Right lobe of liver (tissue), 6 donors: Measurements from ENCODE around the gene EHBP1L1. TPM values are rescaled to one million over a fixed set of nuclear protein-coding genes. Genes with fewer than 3 reads are reported as not detected.
"Not testable (repeated sequence)": the region's sequence is repeated elsewhere in the genome, so short reads cannot be mapped to it uniquely, and the experiment has no call there.

Source experiments
- ATAC-seq, 4 donors: fragments of 200-7000 bp; cut with Tn5 transposase; one replicate each; pipeline ENCODE4 v1.9.1; 2020; ENCODE audit warnings: mild to moderate bottlenecking in 4 of 4, moderate library complexity in 4 of 4
- DNase-seq, 3 donors: peaks; one replicate each; pipeline ENCODE4 v3.0.0-alpha.2; 2020
- H3K27ac ChIP-seq, 3 donors: fragments of 200-600 bp; one replicate each; pipeline ENCODE4 v1.8.0; 2022
- H3K27me3 ChIP-seq, 2 donors: fragments of 200-600 bp; one replicate each; pipeline ENCODE4 v1.8.0; 2022
- H3K36me3 ChIP-seq, 4 donors: fragments of 200-600 bp; sonication (generic) in 1 of 4; one replicate each; pipeline versions ENCODE4 v1.5.1 to v1.8.0; 2017 to 2022; ENCODE audit warnings: control low read depth in 1 of 4
- H3K4me1 ChIP-seq, 4 donors: fragments of 200-600 bp; sonication (generic) in 1 of 4; one replicate each; pipeline versions ENCODE4 v1.5.1 to v1.8.0; 2017 to 2022; ENCODE audit warnings: control low read depth in 1 of 4
- H3K4me3 ChIP-seq, 3 donors: fragments of 200-600 bp; one replicate each; pipeline ENCODE4 v1.8.0; 2022
- H3K9me3 ChIP-seq, 4 donors: fragments of 200-600 bp; sonication (generic) in 1 of 4; one replicate each; pipeline versions ENCODE4 v1.5.1 to v1.8.0; 2017 to 2022; ENCODE audit warnings: control low read depth in 1 of 4
- POLR2A ChIP-seq: fragments of 450-650 bp; IDR thresholded peaks from one replicate; pipeline ENCODE4 v1.6.1; 2017; ENCODE audit warnings: antibody characterized with exemption, mild to moderate bottlenecking
- WGBS: methylation state at CpG from one replicate; pipeline ENCODE4 v1.1.6; 2018; ENCODE audit warnings: low coverage, low lambda C conversion rate; ENCODE audit not compliant: insufficient coverage; ENCODE audit errors: missing lambda C conversion rate; 5-methylcytosine and 5-hydroxymethylcytosine counted together
- intact Hi-C, 2 donors: fragments of 100-400 bp; cut with DNase I; formaldehyde crosslinking; loops; one replicate each; pipeline versions ENCODE4 v1.11.2 to v1.14.1; 2022
- total RNA-seq, 6 experiments: library from RNA; depleted of rRNA in 2 of 6; stranded (reverse); fragments of >200 nt in 2 of 6; fragmentation: NEBNext Ultra II Directional in 3 of 6; extraction: Animal tissue kit (Norgen Biotek cat#: 25700) in 3 of 6; gene quantifications; one replicate each; pipeline versions ENCODE4 v1.1.0 to v1.2.4, GENCODE V29; 2016 to 2023
- TF ChIP-seq, protein P1 (sequence below), 4 donors: fragments of 200-600 bp in 3 of 4; fragments of 450-650 bp in 1 of 4; IDR thresholded peaks; one replicate each; pipeline versions ENCODE4 v1.5.1 to v1.8.0; 2016 to 2022; ENCODE audit warnings: antibody characterized with exemption in 4 of 4, mild to moderate bottlenecking in 2 of 4
- donor health status: DM: no; HTN: yes; CAD: no.
- donor health status: DM: no; HTN: no; CAD: no.
- donor health status: DM: no; HTN: no; CAD: no.
- donor health status: DM: no; HTN: yes; CAD: no.
- donor health status: DM: no; HTN: yes; CAD: no.

EHBP1L1 gene
- total RNA-seq, 6 experiments from 2014 or later, result 10.0 to 29.9 (median 13.7) TPM

DNA sequence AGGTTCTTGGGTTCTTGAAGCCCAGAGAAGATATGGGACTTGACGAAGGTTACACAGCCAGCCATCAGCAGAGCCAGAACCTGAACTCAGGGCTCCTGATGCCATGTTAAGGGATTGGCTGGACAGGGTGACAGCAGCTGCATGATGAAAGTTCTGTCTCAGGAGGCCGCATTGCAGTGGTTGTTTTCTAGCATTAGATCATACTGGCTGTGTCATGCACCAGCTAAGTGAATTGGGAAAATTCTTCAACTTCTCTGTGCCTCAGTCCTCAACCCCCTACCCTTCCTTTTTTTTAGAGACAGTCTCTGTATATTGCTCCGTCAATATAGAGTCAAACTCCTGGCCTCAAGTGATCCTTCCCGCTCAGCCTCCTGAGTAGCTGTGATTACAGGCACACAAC lies 12.3 kb upstream of the EHBP1L1 start:
- no peaks in the 10 kb centered on the region for H3K9me3 ChIP-seq
- DNase-seq, result no peak
- H3K4me1 ChIP-seq, result peaks cover 0 to 13% (median 2%) of the 10 kb centered on the region in 4 donors
- intact Hi-C loops, result no loop called here
- no peak overlapping the region for H3K4me3 ChIP-seq
- whole genome bisulfite sequencing, result 92% methylated on average over 2 of the region's 4 CpGs
- no peaks in the 10 kb centered on the region for H3K36me3 ChIP-seq
- no peaks in the 10 kb centered on the region for H3K27me3 ChIP-seq
- TF ChIP-seq, protein P1, sequence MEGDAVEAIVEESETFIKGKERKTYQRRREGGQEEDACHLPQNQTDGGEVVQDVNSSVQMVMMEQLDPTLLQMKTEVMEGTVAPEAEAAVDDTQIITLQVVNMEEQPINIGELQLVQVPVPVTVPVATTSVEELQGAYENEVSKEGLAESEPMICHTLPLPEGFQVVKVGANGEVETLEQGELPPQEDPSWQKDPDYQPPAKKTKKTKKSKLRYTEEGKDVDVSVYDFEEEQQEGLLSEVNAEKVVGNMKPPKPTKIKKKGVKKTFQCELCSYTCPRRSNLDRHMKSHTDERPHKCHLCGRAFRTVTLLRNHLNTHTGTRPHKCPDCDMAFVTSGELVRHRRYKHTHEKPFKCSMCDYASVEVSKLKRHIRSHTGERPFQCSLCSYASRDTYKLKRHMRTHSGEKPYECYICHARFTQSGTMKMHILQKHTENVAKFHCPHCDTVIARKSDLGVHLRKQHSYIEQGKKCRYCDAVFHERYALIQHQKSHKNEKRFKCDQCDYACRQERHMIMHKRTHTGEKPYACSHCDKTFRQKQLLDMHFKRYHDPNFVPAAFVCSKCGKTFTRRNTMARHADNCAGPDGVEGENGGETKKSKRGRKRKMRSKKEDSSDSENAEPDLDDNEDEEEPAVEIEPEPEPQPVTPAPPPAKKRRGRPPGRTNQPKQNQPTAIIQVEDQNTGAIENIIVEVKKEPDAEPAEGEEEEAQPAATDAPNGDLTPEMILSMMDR (IDR thresholded peaks at IDR 0.05), result no peak
- TF ChIP-seq POLR2A, result no peak
- H3K27ac ChIP-seq, result no peak overlapping the region
- ATAC-seq, result no peak

DNA sequence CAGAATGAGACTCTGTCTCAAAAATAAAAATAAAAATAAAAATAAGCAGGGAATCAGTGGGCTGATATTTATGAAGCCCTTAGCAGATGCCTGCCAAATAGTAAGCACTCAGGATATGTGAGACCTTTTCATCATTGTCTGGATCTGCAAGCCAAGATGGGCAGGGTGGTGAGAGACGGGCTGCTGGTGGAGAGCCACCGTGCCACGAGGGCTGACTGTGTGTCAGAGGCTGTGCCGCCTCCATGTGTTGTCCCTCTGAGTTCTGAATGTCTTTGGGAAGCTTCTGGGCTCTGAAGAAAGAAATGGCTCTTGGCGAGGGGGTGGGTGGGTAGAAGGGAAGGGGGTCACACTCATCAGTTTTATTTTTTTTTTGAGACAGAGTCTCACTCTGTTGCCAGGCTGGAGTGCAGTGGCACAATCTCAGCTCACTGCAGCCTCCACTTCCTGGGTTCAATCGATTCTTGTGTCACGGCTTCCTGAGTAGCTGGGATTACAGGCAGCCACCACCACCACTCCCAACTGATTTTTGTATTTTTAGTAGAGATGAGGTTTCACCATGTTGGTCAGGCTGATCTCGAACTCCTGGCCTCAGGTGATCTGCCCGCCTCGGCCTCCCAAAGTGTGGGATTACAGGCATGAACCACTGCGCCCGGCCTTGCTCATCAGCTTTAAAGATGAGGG lies 10.8 kb upstream of the EHBP1L1 start:
- ATAC-seq, H3K9me3 ChIP-seq, DNase-seq, H3K27me3 ChIP-seq, H3K36me3 ChIP-seq, H3K4me3 ChIP-seq, H3K27ac ChIP-seq, intact Hi-C loops: not testable (repeated sequence)
- H3K4me1 ChIP-seq, result peaks cover 0 to 15% (median 4%) of the 10 kb centered on the region in 4 donors
- 71% methylated on average over 8 of the region's 12 CpGs for WGBS

DNA sequence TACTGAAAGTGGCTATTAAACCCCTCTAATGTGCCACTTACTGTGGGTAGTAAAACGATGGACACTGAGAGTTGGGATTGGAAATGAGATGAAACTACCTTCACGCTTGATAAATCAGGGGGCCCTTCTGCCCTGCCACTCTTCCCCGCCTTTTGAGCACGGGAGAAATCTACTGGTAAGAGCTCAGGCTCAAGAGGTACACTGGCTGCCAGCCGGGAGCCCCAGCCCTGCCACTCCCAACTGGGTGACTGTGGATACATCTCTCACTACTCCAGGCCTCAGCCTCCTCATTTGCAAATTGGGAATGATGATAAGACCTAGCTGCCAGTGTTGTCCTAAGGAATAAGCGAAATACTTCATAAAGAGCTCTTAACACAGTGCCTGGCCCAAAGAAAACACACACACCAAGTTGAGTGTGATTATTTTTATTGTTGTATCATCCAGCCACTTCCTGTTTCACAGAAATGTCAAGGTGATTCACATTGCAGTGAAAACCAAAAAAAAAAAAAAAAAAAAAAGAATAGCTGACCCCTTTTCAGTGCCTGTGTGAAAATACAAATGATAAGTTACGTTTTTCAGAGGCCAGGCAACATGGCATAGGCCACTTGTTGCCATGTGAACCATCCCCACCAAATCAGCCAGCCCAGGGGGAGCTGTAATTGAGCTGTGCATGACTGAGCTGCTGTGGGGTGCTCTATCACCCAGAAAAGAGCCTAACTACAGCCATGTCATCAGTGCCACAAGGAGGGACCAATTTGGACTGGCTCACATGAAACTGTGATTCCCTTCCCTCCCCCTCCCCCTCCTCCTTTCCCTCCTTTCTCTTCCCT lies 10.0 kb upstream of the EHBP1L1 start:
- intact Hi-C loops, result no loop called here
- Histone ChIP-seq H3K36me3 (no peaks in the 10 kb centered on the region), H3K27ac (no peak overlapping the region), H3K4me3 (no peak overlapping the region), H3K27me3 (no peaks in the 10 kb centered on the region), H3K4me1 (peaks cover 0 to 16% (median 5%) of the 10 kb centered on the region in 4 donors), H3K9me3 (no peaks in the 10 kb centered on the region)
- no peak for DNase-seq
- no peak for TF ChIP-seq POLR2A
- TF ChIP-seq, protein P1 (IDR thresholded peaks at IDR 0.05), result no peak
- no peak for ATAC-seq
- 44% methylated on average over 5 of the region's 7 CpGs for WGBS

DNA sequence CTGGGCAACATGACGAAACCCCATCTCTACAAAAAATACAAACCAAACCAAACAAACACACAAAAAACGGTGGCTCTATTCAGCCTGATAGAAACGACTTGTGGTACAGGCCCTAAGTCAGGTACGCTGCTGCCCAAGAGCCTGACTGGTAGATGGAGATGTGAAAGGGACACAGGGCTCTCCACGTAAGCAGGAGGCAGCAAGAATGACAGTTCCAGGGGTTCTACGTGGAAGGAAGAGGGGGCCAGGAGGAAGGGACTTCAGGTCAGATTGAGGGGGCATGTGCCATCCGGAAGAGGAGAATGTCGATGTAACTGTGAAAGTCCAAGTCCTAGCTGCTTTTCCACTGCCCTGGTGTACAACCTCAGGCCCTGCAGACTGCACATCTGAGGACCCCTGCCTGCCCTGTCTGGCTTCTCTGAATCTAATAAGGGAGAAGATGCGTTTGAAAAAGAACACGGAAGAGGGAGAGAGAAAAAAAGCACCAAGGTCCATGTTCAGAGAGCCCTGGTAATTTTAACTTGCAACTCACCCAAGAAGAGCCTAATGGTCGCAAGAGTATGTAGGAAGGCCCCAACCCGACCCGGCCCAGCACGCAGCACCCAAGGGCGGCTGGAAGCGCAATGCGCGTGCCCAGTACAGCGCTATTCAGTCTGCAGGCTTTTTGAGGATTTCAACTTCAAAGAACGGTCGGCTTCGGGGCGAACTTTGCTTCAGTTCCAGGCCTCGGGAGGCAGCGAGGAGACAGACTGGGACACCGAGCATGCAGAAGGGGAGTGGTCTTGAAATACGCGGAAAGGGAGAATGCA lies 6.5 kb upstream of the EHBP1L1 start:
- H3K4me3 ChIP-seq, result peak overlapping the region; percentile 86 to 99 (median 93)
- H3K9me3 ChIP-seq, result no peaks in the 10 kb centered on the region
- TF ChIP-seq POLR2A, result no peak
- TF ChIP-seq, protein P1 (IDR thresholded peaks at IDR 0.05), result no peak
- intact Hi-C loops, result no loop called here
- H3K27ac ChIP-seq, result peak overlapping the region; percentile 74 to 91 (median 83)
- ATAC-seq, result peak; percentile 1 to 21 (median 5)
- WGBS, result 6% methylated on average over 27 of the region's 28 CpGs
- H3K27me3 ChIP-seq, result no peaks in the 10 kb centered on the region
- DNase-seq, result no peak
- H3K4me1 ChIP-seq, result peaks cover 0 to 42% (median 20%) of the 10 kb centered on the region in 4 donors
- no peaks in the 10 kb centered on the region for H3K36me3 ChIP-seq
